ENCODE data around the gene PYGO2.

PYGO2 gene

DNA sequence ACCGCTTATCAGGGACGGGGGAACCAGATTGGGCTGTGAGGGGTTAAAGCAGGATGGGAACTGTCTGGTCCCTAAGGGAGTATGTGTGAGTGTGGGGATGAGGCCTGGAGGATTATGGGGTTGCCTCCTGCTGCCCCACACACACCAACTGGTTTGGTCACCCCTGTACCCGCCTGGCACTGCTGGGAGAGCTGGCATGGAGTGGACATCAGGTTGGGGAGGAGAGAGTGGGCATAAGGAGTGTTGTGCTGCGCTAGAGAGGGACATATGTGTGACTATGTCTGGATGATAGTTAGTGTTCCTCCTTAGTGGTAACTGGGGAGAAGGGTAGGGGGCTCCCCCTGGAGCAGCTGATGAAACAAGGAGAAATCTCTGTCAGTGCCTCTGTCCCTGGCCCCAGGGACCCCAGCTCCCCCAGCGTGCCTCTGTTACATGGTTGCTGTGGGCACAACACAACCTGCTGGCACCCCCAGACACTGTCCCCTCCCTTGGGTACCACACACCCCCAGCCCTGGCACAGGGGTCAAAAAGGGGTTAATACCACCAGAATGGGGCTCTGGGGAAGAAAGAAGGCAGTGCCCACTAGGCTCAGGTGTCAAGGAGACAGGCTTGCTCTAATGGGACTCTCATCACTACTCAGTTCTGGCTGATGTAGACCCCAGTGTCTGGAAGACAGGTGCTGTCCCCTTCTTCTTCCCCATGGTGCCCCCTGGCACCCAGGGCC is 42.9 kb upstream of the PYGO2 start:
- peaks cover 68 to 79% of the 10 kb centered on the region in 2 experiments for H3K4me1 ChIP-seq (ENCODE audit: control insufficient read depth in 1 of 2, insufficient read depth in 1 of 2, low read depth in 1 of 2, low read length in 1 of 2)
- no peaks in the 10 kb centered on the region for H3K27me3 ChIP-seq
- no peaks in the 10 kb centered on the region for H3K9me3 ChIP-seq
- H3K4me3 ChIP-seq (ENCODE audit: low read depth in 1 of 2, low read length in 1 of 2), result peak overlapping the region; percentile 85 to 100
- TF ChIP-seq, protein P1, sequence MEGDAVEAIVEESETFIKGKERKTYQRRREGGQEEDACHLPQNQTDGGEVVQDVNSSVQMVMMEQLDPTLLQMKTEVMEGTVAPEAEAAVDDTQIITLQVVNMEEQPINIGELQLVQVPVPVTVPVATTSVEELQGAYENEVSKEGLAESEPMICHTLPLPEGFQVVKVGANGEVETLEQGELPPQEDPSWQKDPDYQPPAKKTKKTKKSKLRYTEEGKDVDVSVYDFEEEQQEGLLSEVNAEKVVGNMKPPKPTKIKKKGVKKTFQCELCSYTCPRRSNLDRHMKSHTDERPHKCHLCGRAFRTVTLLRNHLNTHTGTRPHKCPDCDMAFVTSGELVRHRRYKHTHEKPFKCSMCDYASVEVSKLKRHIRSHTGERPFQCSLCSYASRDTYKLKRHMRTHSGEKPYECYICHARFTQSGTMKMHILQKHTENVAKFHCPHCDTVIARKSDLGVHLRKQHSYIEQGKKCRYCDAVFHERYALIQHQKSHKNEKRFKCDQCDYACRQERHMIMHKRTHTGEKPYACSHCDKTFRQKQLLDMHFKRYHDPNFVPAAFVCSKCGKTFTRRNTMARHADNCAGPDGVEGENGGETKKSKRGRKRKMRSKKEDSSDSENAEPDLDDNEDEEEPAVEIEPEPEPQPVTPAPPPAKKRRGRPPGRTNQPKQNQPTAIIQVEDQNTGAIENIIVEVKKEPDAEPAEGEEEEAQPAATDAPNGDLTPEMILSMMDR (IDR thresholded peaks at IDR 0.05), result no peak
- H3K27ac ChIP-seq, result peak overlapping the region; percentile 97
- no peaks in the 10 kb centered on the region for H3K36me3 ChIP-seq

- peaks cover 68 to 79% of the 10 kb centered on the region in 2 experiments for H3K4me1 ChIP-seq (ENCODE audit: control insufficient read depth in 1 of 2, insufficient read depth in 1 of 2, low read depth in 1 of 2, low read length in 1 of 2)
- peak overlapping the region; percentile 85 to 100 for H3K4me3 ChIP-seq (ENCODE audit: low read depth in 1 of 2, low read length in 1 of 2)
- no peaks in the 10 kb centered on the region for H3K36me3 ChIP-seq
- no peaks in the 10 kb centered on the region for H3K9me3 ChIP-seq
- H3K27me3 ChIP-seq, result no peaks in the 10 kb centered on the region
- peak overlapping the region; percentile 97 for H3K27ac ChIP-seq
- TF ChIP-seq, protein P1 (IDR thresholded peaks at IDR 0.05), result peak; percentile 7
These were observed 42.3 kb upstream of the PYGO2 start for GRCh38 chr1:155003766-155004351.

DNA sequence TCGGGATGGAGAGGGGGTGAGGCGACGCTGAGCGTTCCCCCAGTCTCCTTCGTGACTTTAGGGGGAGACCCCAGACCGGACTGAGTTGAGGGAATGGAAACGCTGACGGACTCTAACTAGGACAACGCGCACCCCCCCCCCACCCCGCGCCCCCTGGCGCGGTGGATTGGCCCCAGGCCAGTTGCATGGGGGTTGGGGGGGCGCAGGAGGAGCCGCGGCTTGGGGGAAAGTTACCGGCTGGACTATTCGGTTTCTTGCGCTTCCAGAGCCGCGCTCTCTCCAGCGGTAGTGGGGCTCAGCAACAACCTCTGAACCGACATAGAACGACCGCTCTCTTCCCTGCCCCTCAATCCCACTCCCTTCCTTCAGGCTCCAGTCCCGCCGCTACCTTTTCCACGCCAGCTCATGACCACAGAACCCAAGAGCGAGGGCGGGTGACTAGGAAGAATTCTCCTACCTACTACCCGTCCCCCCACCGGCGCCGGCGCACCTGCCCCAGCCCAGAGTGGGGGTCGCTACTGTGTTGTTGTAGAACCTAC is 41.7 kb upstream of the PYGO2 start:
- peak overlapping the region; percentile 85 to 100 for H3K4me3 ChIP-seq (ENCODE audit: low read depth in 1 of 2, low read length in 1 of 2)
- peak overlapping the region; percentile 97 for H3K27ac ChIP-seq
- H3K9me3 ChIP-seq, result no peaks in the 10 kb centered on the region
- no peaks in the 10 kb centered on the region for H3K27me3 ChIP-seq
- no peaks in the 10 kb centered on the region for H3K36me3 ChIP-seq
- TF ChIP-seq, protein P1 (IDR thresholded peaks at IDR 0.05), result no peak
- H3K4me1 ChIP-seq (ENCODE audit: control insufficient read depth in 1 of 2, insufficient read depth in 1 of 2, low read depth in 1 of 2, low read length in 1 of 2), result peaks cover 69 to 77% of the 10 kb centered on the region in 2 experiments

GRCh38 chr1:155002464-155003226 is 41.1 kb upstream of the PYGO2 start, which contains the start of gene ZBTB7B:
TSS of gene ZBTB7B (plus strand) at chr1:155002802. CDS start at chr1:155014661, 11,859 bp downstream.
- H3K27me3 ChIP-seq, result no peaks in the 10 kb centered on the region
- H3K9me3 ChIP-seq, result no peaks in the 10 kb centered on the region
- H3K4me3 ChIP-seq (ENCODE audit: low read depth in 1 of 2, low read length in 1 of 2), result peak within 1 kb of the TSS; percentile 85 to 100
- no peaks in the 10 kb centered on the region for H3K36me3 ChIP-seq
- peaks cover 69 to 77% of the 10 kb centered on the region in 2 experiments for H3K4me1 ChIP-seq (ENCODE audit: control insufficient read depth in 1 of 2, insufficient read depth in 1 of 2, low read depth in 1 of 2, low read length in 1 of 2)
- TF ChIP-seq, protein P1 (IDR thresholded peaks at IDR 0.05), result no peak
- H3K27ac ChIP-seq, result peak within 1 kb of the TSS; percentile 97

DNA sequence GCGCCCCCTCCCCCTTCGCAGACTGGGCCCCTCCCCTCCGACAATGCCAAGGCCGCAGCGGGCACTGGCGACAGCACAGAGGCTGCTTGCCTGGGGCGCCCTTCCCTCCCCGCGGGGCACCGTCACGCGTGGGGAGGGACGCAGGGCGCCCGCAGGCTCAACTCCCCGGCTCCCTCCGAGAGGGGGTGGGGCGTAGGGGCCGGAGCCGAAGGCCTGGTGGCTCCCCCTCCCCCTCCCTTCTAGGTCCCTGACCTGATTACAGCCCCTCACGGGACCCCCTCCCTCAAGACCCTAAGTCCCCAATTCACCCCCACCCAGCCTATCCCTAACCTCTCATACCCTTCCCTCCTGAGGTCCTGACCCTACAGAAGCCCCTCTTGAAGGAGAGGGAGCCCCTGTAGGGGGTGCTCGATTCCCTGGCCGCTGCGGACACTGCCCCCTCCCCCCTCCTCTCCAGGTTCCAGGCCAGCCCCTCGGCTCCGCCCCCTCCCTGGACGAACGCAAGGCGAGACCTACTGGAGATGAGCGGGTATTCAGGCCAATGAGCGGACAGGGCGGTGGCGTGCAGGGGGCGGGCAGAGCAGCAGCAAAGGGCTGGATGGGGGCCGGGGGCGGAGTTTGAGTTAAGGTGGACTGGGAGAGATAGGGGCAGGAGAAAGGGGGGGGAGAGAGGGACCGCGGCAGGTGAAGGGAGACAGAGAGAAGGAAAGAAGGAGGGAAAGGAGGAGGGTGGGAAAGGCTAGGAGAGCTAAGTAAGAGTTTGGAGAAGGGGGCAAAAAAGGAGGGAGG is 40.3 kb upstream of the PYGO2 start:
- H3K27ac ChIP-seq, result peak overlapping the region; percentile 97
- peak overlapping the region; percentile 85 to 100 for H3K4me3 ChIP-seq (ENCODE audit: low read depth in 1 of 2, low read length in 1 of 2)
- H3K27me3 ChIP-seq, result no peaks in the 10 kb centered on the region
- no peaks in the 10 kb centered on the region for H3K36me3 ChIP-seq
- no peaks in the 10 kb centered on the region for H3K9me3 ChIP-seq
- TF ChIP-seq, protein P1 (IDR thresholded peaks at IDR 0.05), result peak; percentile 62
- peaks cover 69 to 77% of the 10 kb centered on the region in 2 experiments for H3K4me1 ChIP-seq (ENCODE audit: control insufficient read depth in 1 of 2, insufficient read depth in 1 of 2, low read depth in 1 of 2, low read length in 1 of 2)
